ENCODE results near the gene AGRP. TPM values are rescaled to one million over a fixed set of nuclear protein-coding genes. Genes with fewer than 3 reads are reported as not detected.

AGRP gene
- total and polyA plus RNA-seq, 8 donors = 0.18 to 1.9 (median 0.37) TPM; not detected in 1

DNA sequence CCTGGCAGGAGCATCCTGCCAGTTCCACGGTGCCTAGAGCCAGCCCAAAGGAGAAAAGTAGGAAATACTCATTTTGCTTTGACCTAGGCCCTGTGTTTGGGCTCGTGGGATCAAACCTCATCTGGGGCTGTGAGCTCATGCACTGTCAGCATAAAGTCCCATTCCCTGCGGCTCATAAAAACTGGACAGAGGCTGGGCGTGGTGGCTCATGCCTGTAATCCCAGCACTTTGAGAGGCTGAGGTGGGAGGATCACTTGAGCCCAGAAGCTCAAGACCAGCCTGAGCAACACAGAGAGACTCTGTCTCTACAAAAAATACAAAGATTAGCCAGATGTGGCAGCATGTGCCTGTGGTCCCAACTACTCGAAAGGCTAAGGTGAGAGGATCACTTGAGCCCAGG, 20.3 kb downstream of the AGRP start:
- ATAC-seq (no peak), DNase-seq (peak in 1 of 4 donors; percentile 3)
- Histone ChIP-seq H3K4me1 (peaks cover 36 to 92% of the 10 kb centered on the region in 2 donors), H3K36me3 (peaks cover 0 to 21% of the 10 kb centered on the region in 2 donors), H3K4me3 (no peak overlapping the region), H3K9me3 (no peaks in the 10 kb centered on the region), H3K27ac (no peak overlapping the region), H3K27me3 (no peaks in the 10 kb centered on the region)
- intact Hi-C loops (cut with DNase I) = no loop called here
- TF ChIP-seq CTCF (IDR thresholded peaks at IDR 0.05) = no peak

DNA sequence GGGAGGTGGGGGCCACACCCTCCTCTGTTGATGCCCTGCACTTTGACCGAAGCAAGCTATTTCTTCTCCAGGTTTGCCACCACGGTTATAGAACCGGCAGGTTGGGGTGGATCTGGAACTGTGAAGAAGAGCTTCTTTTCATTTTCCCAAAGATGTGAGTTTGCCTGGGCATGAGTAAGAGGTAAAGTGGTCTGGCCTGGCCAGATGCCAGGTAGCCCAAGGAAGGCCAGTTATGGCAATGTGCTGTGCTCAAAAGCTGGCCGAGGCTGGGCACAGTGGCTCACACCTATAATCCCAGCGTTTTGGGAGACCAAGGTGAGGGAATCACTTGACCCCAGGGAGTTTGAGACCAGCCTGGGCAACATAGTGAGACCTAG, 21.1 kb downstream of the AGRP start:
- H3K4me1 ChIP-seq = peaks cover 42 to 94% of the 10 kb centered on the region in 2 donors
- peak overlapping the region in 1 of 2 donors; percentile 56 for H3K27ac ChIP-seq
- ATAC-seq = no peak
- H3K36me3 ChIP-seq = peaks cover 0 to 28% of the 10 kb centered on the region in 2 donors
- H3K27me3 ChIP-seq = no peaks in the 10 kb centered on the region
- no peak overlapping the region for H3K4me3 ChIP-seq
- H3K9me3 ChIP-seq = no peaks in the 10 kb centered on the region
- intact Hi-C loops (cut with DNase I) = no loop called here
- no peak for TF ChIP-seq CTCF (IDR thresholded peaks at IDR 0.05)
- no peak for DNase-seq

- Histone ChIP-seq H3K27me3 (no peaks in the 10 kb centered on the region), H3K9me3 (no peaks in the 10 kb centered on the region), H3K4me3 (no peak overlapping the region), H3K27ac (peak overlapping the region in 1 of 2 donors; percentile 56), H3K36me3 (peaks cover 0 to 29% of the 10 kb centered on the region in 2 donors), H3K4me1 (peaks cover 44 to 94% of the 10 kb centered on the region in 2 donors)
- peak in 1 of 4 donors; percentile 72 for DNase-seq
- no peak for TF ChIP-seq CTCF (IDR thresholded peaks at IDR 0.05)
- peak; percentile 43 for ATAC-seq
- intact Hi-C loops (cut with DNase I) = no loop called here
Observed at GRCh38 chr16:67461600-67462278, 21.6 kb downstream of the AGRP start.

- ATAC-seq = no peak
- H3K4me1 ChIP-seq = peaks cover 44 to 93% of the 10 kb centered on the region in 2 donors
- intact Hi-C loops (cut with DNase I) = no loop called here
Observed at GRCh38 chr16:67460961-67461360, 22.4 kb downstream of the AGRP start.

More at GRCh38 chr16:67460961-67461360, 22.4 kb downstream of the AGRP start:
- DNase-seq = no peak
- Histone ChIP-seq H3K27ac (no peak overlapping the region), H3K9me3 (no peaks in the 10 kb centered on the region), H3K27me3 (no peaks in the 10 kb centered on the region), H3K36me3 (peaks cover 0 to 29% of the 10 kb centered on the region in 2 donors), H3K4me3 (no peak overlapping the region)
- TF ChIP-seq CTCF (IDR thresholded peaks at IDR 0.05) = no peak
